Ishikawa (cell line): ENCODE data around the gene SLC16A11.

Experiments
- CEBPB ChIP-seq: IDR thresholded peaks from 2 replicates; pipeline ENCODE4 v1.6.1; 2012
- CREB1 ChIP-seq: IDR thresholded peaks from 2 replicates; pipeline ENCODE4 v1.6.1; 2012; ENCODE audit warnings: low read depth
- EGR1 ChIP-seq: IDR thresholded peaks from 2 replicates; pipeline ENCODE4 v1.6.1; 2012
- EP300 ChIP-seq: IDR thresholded peaks from 2 replicates; pipeline ENCODE4 v1.6.1; 2012; ENCODE audit warnings: borderline replicate concordance
- FOXM1 ChIP-seq: IDR thresholded peaks from 2 replicates; pipeline ENCODE4 v1.6.1; 2012; ENCODE audit warnings: low read depth, borderline replicate concordance
- MAX ChIP-seq: IDR thresholded peaks from 2 replicates; pipeline ENCODE4 v1.6.1; 2012
- NFIC ChIP-seq: IDR thresholded peaks from 2 replicates; pipeline ENCODE4 v1.6.1; 2012
- RAD21 ChIP-seq: IDR thresholded peaks from 2 replicates; pipeline ENCODE4 v1.6.1; 2012; ENCODE audit warnings: low read depth
- REST ChIP-seq: IDR thresholded peaks from 2 replicates; pipeline ENCODE4 v1.6.1; 2012; ENCODE audit warnings: low read depth, mild to moderate bottlenecking
- TAF1 ChIP-seq: IDR thresholded peaks from 2 replicates; pipeline ENCODE4 v1.6.1; 2012; ENCODE audit warnings: low read depth, mild to moderate bottlenecking
- TCF12 ChIP-seq: IDR thresholded peaks from 2 replicates; pipeline ENCODE4 v1.6.1; 2012; ENCODE audit warnings: low read depth
- TEAD4 ChIP-seq: IDR thresholded peaks from 2 replicates; pipeline ENCODE4 v1.6.1; 2012
- USF1 ChIP-seq: IDR thresholded peaks from 2 replicates; pipeline ENCODE4 v1.6.1; 2012
- YY1 ChIP-seq: IDR thresholded peaks from 2 replicates; pipeline ENCODE4 v1.6.1; 2012; ENCODE audit warnings: low read depth
- ZBTB7A ChIP-seq: IDR thresholded peaks from 2 replicates; pipeline ENCODE4 v1.6.1; 2012; ENCODE audit warnings: low read depth

Gene SLC16A11

GRCh38 chr17:7023576-7024401, 20.1 kb downstream of the SLC16A11 start:
- TF ChIP-seq YY1 (no peak), MAX (peak; percentile 58; the same call in 1 of the 2 replicates), CREB1 (0 out of 2 replicates have a peak, but pooled peaks have one; percentile 40)

- TF ChIP-seq YY1 (no peak), RAD21 (no peak), TCF12 (no peak), EP300 (no peak), ZBTB7A (no peak)
Observed at GRCh38 chr17:7022781-7023571, 20.9 kb downstream of the SLC16A11 start, which contains the start of gene BCL6B. Gene BCL6B, plus strand, starts transcription at chr17:7023050. Its CDS starts 622 bp downstream, at chr17:7023672.

GRCh38 chr17:7021993-7022778, 21.7 kb downstream of the SLC16A11 start:
- TF ChIP-seq YY1 (no peak), CREB1 (no peak), USF1 (no peak; the same call in 1 of the 2 replicates), ZBTB7A (peak; percentile 91), TAF1 (0 out of 2 replicates have a peak, but pooled peaks have one; percentile 21), CEBPB (no peak), TCF12 (no peak), EGR1 (no peak), NFIC (no peak), RAD21 (peak; percentile 84), FOXM1 (no peak), EP300 (no peak), TEAD4 (no peak), REST (no peak), MAX (peak; percentile 75; the same call in 1 of the 2 replicates)

- TF ChIP-seq CEBPB (no peak), MAX (no peak), TEAD4 (no peak), CREB1 (no peak), EP300 (no peak), RAD21 (no peak)
Observed at GRCh38 chr17:7020894-7021664, 22.8 kb downstream of the SLC16A11 start.

GRCh38 chr17:7019839-7020519, 23.9 kb downstream of the SLC16A11 start:
- TF ChIP-seq EGR1 (no peak), TAF1 (peak; percentile 31; the same call in 1 of the 2 replicates), YY1 (0 out of 2 replicates have a peak, but pooled peaks have one; percentile 37)

GRCh38 chr17:7019367-7019766, 24.5 kb downstream of the SLC16A11 start:
- no peak for TF ChIP-seq USF1
- TF ChIP-seq CEBPB, result no peak
- TF ChIP-seq CREB1, result no peak
- no peak for TF ChIP-seq NFIC
- TF ChIP-seq FOXM1, result no peak
- no peak for TF ChIP-seq EGR1
- no peak for TF ChIP-seq TAF1
- no peak for TF ChIP-seq EP300
- no peak for TF ChIP-seq TEAD4
- no peak for TF ChIP-seq REST
- TF ChIP-seq YY1, result no peak
- TF ChIP-seq ZBTB7A, result no peak
- TF ChIP-seq RAD21, result no peak
- TF ChIP-seq TCF12, result no peak
- TF ChIP-seq MAX, result no peak
